GM18502 (cell line): Measurements from ENCODE around the gene MRPL38.

Experiments used
- ATAC-seq: cut with Tn5 transposase; IDR thresholded peaks from one replicate; pipeline ENCODE4 v1.9.1; 2021; ENCODE audit warnings: mild to moderate bottlenecking; ENCODE audit not compliant: unreplicated experiment, poor library complexity

Gene MRPL38

DNA sequence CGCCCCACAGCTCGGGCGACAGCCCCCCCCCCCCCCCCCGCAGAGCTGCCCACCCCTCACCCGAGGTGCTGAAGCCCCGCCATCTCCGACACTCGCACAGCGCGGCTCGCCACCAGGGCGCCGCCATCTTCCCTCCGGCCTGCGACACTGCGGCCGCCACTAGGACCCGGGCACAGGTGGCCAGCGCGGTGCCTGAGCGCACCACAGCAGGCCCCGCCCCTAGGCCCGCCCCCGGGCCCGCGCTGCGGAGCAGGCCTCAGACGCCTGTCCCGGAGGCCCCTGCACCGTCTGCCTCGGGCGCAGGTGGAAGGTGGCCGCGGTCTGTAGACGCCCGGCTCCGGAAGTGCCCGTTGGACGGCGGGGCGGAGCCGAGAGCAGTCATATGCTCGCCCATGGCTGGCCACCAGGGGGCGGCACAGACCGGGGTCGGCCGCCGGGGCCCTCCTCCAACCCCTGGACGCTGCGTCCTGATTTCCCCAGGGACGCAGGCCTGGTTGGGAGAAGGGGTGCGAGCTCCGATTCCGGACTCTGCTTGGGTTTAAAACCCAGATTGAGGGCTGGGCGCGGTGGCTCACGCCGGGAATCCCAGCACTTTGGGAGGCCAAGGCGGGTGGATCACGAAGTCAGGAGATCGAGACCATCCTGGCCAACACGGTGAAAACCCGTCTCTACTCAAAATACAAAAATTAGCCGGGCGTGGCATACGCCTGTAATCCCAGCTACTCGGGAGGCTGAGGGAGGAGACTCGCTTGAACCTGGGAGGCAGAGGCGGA, at the start of gene MRPL38:
TSS of gene MRPL38 (minus strand) at position 136 of the 773 bp plus-strand sequence. CDS start at position 127, 9 bp downstream.
- ATAC-seq: peak; percentile 98

DNA sequence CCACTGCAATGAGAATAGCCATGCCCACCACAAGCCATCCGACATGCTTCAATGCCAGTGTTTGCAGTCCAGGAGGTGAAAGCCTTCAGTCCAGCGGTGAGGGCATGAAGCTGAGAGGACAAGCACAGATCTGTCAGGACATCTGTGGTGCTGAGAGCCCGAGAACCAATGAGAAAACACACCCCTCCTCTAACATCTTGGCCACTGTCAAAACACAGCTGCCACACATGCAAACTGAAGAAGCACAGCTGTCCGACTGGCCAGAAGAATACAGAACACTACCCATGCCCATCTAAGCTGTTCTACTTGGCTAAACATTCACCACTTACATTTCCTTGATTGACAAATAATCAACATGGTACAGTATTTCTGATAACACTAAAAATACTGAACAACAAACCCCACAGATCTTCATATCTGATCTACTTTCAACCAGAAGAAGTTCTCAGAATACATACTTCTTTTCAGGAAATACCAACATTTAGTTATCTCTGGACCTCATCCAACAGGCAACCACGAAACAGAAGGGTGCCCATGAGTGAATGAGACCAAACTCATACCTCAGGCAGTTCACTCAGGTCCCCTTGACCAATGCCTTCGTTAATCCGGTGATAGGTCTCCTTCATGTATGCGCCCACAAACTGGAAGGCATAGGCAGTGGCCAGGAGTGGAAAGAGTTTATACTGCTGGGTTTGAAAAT, 46.3 kb upstream of the MRPL38 start:
- no peak for ATAC-seq

DNA sequence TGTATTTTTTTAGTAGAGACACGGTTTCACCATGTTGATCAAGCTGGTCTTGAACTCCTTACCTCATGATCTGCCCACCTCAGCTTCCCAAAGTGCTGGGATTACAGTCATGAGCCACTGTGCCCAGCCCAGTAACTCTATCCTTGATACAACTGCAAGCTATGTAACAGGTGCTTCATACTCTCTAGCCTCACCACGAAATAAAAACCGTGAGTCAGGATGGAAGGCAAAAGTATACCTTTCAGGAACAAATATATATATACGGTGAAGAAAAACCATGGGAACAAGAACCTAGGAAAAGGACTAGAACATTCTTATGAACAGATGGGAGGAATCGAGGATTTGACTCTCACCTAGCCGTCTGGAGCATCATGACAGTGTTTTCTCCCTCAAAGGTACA, 45.7 kb upstream of the MRPL38 start:
- no peak for ATAC-seq

DNA sequence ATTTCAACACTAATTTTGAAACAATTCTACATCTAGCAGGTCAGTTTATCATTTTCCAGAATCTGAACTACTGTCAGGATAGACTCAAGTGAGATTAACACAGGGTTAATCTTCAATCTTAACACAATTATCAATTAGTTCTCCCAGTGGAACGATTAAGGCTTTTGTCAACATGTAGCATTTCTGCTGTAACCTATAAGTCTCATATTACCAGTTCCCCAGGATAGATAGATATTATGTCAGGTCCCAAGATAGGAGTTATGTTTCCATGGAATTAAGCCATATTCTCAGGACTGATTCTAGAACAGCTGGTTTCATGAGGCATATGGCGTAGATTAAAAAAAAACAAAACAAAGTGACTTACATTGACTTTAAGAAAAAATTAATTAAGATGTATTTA, 40.5 kb upstream of the MRPL38 start:
- no peak for ATAC-seq

GRCh38 chr17:75943491-75943890, 38.8 kb upstream of the MRPL38 start:
- ATAC-seq: no peak

- ATAC-seq: no peak
These were observed 37.8 kb upstream of the MRPL38 start for GRCh38 chr17:75942473-75942872.

DNA sequence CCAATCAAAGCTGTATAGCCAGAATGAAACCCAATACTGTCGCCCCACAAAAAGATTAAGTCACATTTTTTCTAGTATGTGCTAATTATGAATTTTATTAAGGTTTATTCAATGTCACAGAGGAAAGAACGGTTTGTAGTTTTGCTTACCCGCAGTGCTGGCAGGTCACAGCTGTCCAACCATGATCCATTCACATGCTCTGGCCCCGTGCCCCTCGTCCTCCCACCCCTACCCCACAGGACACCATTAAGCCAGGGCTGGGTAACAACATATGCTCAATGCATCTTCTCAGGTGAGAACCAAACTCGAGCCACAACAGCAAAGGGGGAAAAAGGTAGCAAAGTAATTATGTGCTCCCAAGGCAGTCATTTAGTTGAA, 36.7 kb upstream of the MRPL38 start:
- no peak for ATAC-seq

DNA sequence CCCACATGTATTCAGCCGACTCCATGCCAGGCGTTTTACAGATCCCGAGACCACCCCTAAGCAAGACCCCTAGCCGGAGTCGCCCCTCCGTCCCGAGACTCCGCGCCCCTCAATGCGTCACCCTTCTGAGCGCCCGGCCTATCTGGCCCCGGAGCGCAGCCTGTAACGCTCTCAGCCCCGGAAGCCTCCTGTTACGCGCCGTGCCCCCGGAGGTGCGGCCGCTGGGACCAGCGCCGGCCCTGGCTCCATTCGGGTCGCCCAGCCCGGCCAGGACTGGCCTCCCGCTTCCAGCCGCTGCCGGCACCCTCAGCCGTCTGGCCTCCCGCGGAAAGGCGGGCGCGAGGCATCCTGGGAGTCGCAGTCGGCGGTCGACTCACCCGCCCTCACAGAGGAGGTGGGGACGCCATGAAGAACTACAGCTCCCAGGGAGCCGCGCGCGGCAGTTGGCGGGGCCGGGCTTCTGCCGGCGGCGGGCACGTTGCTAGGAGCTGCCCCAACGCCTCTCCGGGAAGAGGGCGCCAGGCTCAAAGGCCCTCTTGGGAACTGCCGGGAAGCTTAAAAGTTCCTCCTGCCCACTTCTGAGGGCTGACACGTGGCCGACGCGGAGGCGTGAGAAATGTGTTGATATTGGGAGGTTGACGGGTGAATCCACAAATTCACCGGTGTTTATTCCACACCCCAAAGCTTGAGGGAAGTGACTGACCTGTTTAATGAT, 36.2 kb upstream of the MRPL38 start, which contains the start of gene FBF1:
TSS of gene FBF1 (minus strand) at position 316 of the 715 bp plus-strand sequence. CDS start 2,893 bp downstream, outside the sequence.
- ATAC-seq: peak; percentile 96

DNA sequence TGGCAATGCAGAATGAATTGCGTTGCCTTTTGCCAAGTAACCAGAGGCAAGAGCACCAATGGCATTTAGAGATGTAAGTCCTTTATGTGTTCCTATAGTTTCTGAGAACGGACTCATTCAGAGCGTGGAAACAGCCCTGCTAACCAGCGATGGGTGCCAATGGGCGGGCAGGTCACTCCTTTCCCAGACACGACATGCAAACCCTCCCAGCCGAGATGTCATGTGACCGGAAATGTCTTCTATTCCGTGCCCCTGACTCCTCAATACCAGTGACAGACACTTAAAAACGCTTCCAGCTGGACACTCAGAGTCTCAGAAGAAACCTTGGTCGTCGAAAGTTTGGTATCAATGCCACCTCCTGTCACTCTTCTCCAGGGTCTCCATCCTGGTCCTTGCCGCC, 33.0 kb upstream of the MRPL38 start:
- ATAC-seq: no peak

GRCh38 chr17:75933808-75934207, 29.1 kb upstream of the MRPL38 start:
- ATAC-seq: no peak

- no peak for ATAC-seq
These were observed 28.2 kb upstream of the MRPL38 start for GRCh38 chr17:75932852-75933251.

GRCh38 chr17:75931062-75931461, 26.4 kb upstream of the MRPL38 start:
- no peak for ATAC-seq

DNA sequence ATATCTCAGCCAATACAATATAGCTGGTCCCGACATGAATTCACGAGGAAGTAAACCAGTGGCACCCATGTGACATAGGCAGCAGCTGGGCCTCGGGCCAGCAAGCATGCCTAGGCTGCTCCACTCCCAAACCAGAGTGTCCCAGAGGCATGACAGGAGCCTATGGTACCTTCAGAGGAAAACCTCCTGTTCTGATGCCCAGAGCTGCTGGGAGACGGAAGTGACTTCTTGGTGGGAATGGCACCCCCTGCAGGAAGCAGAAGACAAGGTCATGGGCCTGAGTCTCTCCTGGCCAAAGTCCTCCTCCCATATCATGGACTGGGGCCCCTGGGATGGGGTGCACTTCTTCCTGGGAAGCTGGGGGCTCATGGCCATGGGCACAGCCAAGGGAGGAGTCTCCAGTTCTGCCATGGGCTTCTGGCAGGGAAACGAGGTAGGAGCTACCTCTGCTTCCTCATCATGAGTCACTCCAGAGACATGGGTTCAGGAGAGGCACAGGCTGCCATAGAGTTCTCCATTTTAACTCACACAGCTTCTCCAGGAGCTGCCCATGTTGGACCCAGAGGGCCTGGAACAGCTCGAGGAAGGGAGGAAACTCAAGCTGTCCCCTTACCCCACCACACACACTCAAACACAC, 22.7 kb upstream of the MRPL38 start:
- ATAC-seq: no peak

GRCh38 chr17:75926456-75926855, 21.8 kb upstream of the MRPL38 start:
- ATAC-seq: no peak

DNA sequence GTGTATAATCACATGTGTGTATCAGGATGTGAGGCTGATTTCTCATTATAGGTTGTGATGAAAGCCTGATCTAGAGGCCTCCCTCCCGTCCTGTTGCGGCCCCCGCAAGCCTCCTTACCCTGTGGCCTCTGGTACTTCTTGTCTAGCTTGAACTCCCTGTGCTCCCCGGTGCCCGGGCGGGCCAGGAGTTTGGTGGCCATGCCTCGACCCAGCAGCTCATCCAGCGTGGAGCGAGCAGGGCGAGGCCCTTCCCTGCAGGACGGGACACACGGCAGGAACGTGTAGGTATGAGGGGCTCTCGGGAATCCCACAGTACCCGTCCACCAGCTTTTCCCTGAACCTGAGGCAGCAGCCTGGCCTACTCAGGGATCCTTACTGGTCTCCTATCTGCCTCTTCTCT, 21.2 kb upstream of the MRPL38 start:
- no peak for ATAC-seq

DNA sequence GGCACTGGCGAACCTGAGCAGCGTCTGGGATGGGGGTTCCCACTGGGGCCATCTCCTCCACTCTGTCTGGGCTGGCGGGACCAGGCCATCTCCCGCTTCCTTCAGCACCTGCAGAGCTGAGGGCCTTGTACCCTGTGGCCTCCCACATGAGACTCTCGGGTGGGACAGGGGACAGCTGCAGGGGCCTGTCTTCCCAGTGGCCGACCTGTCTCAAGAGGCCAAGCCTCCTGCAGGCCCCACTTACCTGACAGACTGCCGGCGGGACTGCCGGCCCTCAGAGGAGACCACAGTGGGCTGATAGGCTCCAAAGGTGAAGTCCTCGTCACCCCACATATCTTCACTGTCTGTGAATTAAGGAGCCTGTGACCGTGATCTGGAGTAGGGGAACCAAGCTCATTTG, 20.4 kb upstream of the MRPL38 start:
- no peak for ATAC-seq

GRCh38 chr17:75922963-75923874, 18.5 kb upstream of the MRPL38 start:
- ATAC-seq: no peak

- no peak for ATAC-seq
These were observed 17.7 kb upstream of the MRPL38 start for GRCh38 chr17:75922173-75922961.

DNA sequence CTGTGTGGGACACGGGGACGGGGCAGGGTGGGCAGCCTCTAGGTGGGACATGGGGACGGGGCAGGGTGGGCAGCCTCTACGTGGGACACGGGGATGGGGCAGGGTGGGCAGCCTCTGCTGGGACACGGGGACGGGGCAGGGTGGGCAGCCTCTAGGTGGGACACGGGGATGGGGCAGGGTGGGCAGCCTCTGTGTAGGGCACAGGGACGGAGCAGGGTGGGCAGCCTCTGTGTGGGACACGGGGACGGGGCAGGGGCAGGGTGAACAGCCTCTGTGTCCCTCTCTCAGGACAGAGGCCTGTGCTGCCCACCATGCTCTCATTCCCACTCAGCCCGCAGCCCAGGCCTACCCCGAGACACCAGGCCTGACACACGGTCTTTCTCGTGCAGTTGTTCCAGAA, 16.9 kb upstream of the MRPL38 start:
- ATAC-seq: no peak
